Measurements from ENCODE around the gene NPY4R.
"Not testable (repeated sequence)": the region's sequence is repeated elsewhere in the genome, so short reads cannot be mapped to it uniquely, and the experiment has no call there.

Gene NPY4R

DNA sequence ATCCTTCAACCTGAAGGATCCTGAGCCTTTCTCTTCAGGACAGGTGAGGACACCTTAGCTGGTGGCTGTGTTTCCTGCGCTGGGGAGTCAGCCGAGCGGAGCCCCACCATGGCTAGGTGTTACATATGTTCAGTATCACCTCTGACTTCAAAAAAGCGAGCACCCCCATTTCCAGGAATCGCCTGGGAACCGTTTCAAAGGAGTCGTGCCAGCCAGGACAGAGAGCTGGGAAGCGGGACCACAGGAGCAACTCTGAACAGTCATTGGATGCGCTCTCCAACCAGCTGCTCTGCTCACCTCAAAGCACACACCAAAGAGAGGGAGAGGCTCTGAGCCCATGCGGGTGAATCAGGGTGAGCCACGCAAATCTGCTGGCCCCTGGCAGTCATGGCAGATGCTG is 24.5 kb upstream of the NPY4R start:
- not testable (repeated sequence) for H2BK12ac ChIP-seq (ENCODE audit: low read length); H3K23ac ChIP-seq (ENCODE audit: low read length); H3K4me2 ChIP-seq (ENCODE audit: low read length); H3K18ac ChIP-seq (ENCODE audit: low read length); H3K79me1 ChIP-seq (ENCODE audit: low read length); H2BK5ac ChIP-seq (ENCODE audit: low read depth, low read length, poor library complexity); H2BK120ac ChIP-seq (ENCODE audit: insufficient read depth, low read length, poor library complexity); H2AK5ac ChIP-seq (ENCODE audit: low read length); H3K79me2 ChIP-seq (ENCODE audit: control insufficient read depth, insufficient read depth, low read length, poor library complexity); H4K91ac ChIP-seq (ENCODE audit: low read depth, low read length); H4K12ac ChIP-seq (ENCODE audit: low read depth, low read length); H3K4me3 ChIP-seq (ENCODE audit: low read depth, low read length); H3K27ac ChIP-seq (ENCODE audit: low read depth, low read length); H3K14ac ChIP-seq (ENCODE audit: low read length); H3K9me3 ChIP-seq (ENCODE audit: insufficient read depth, low read depth, low read length); H3K9ac ChIP-seq (ENCODE audit: low read length); H3K4ac ChIP-seq (ENCODE audit: low read depth, low read length); H3K27me3 ChIP-seq (ENCODE audit: insufficient read depth, low read length); DNase-seq; H3K36me3 ChIP-seq (ENCODE audit: control insufficient read depth in 1 of 2, insufficient read depth in 2 of 2, low read length in 2 of 2); H3K4me1 ChIP-seq (ENCODE audit: control insufficient read depth in 1 of 2, insufficient read depth in 2 of 2, low read length in 2 of 2); H2AFZ ChIP-seq (ENCODE audit: insufficient read depth, low read length, poor library complexity); H4K8ac ChIP-seq (ENCODE audit: low read depth, low read length)
- WGBS (ENCODE audit: extremely low coverage, insufficient coverage, insufficient read length) = no CpG with 5 or more reads among the region's 11 CpGs

DNA sequence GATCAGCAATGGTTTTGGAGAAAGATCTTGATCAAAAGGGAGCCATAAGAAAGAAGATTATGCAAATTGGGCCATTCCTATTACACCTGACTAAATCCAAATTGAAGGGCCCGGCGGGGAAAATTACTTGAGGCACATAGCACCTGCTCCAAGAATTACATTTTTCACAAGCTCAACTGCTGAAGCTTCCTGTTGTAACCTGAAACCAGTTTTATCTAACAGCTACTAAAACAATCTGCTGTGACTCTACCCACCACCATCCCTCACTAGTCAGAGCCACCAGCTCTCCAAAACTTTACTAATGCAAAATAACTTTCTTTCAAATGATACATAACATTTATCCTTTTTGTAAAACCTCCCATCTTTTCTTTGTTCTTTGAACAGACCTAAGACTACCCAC is 20.7 kb upstream of the NPY4R start:
- H3K9me3 ChIP-seq (ENCODE audit: insufficient read depth, low read depth, low read length); H2AK5ac ChIP-seq (ENCODE audit: low read length); H3K4me3 ChIP-seq (ENCODE audit: low read depth, low read length); H3K4me1 ChIP-seq (ENCODE audit: control insufficient read depth in 1 of 2, insufficient read depth in 2 of 2, low read length in 2 of 2); H4K12ac ChIP-seq (ENCODE audit: low read depth, low read length); H2BK5ac ChIP-seq (ENCODE audit: low read depth, low read length, poor library complexity); H4K91ac ChIP-seq (ENCODE audit: low read depth, low read length); H3K27ac ChIP-seq (ENCODE audit: low read depth, low read length); H4K8ac ChIP-seq (ENCODE audit: low read depth, low read length); H3K79me1 ChIP-seq (ENCODE audit: low read length); H3K36me3 ChIP-seq (ENCODE audit: control insufficient read depth in 1 of 2, insufficient read depth in 2 of 2, low read length in 2 of 2); H3K4me2 ChIP-seq (ENCODE audit: low read length); H3K4ac ChIP-seq (ENCODE audit: low read depth, low read length); H3K79me2 ChIP-seq (ENCODE audit: control insufficient read depth, insufficient read depth, low read length, poor library complexity); DNase-seq; H3K14ac ChIP-seq (ENCODE audit: low read length); H3K27me3 ChIP-seq (ENCODE audit: insufficient read depth, low read length); H3K9ac ChIP-seq (ENCODE audit: low read length); H3K18ac ChIP-seq (ENCODE audit: low read length); H2AFZ ChIP-seq (ENCODE audit: insufficient read depth, low read length, poor library complexity); H2BK12ac ChIP-seq (ENCODE audit: low read length); H3K23ac ChIP-seq (ENCODE audit: low read length); H2BK120ac ChIP-seq (ENCODE audit: insufficient read depth, low read length, poor library complexity): not testable (repeated sequence)
- no CpG with 5 or more reads among the region's 2 CpGs for WGBS (ENCODE audit: extremely low coverage, insufficient coverage, insufficient read length)

DNA sequence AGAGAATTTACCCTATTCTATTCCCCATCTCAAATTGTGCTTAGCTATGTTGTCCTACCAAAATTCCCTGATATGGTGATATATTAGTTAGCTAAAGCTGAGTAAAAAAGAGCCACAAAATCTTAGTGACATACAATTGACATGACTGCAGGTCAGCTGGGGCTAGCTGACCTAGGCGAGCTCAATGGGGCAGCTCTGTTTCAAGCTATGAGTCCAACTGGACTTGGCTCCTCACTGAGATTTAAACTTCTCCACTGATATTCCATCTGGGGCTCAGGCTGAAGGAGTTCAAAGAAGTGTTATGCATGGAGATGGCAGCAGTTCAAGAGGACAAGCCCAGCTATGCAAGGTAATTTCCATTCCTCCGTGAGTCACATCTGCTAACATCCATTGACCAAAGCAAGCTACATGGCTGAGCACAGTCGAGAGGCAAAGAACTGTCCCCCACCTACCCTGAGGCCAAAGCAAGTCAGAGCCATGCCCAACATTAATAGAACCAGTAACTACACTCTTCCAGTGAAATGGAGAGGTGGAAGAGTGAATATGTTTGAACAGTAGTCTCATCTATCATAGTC is 9.1 kb upstream of the NPY4R start:
- H3K4me2 ChIP-seq (ENCODE audit: low read length); H3K9me3 ChIP-seq (ENCODE audit: insufficient read depth, low read depth, low read length); H3K4me3 ChIP-seq (ENCODE audit: low read depth, low read length); H4K12ac ChIP-seq (ENCODE audit: low read depth, low read length); H3K27me3 ChIP-seq (ENCODE audit: insufficient read depth, low read length); H4K8ac ChIP-seq (ENCODE audit: low read depth, low read length); H3K4me1 ChIP-seq (ENCODE audit: control insufficient read depth in 1 of 2, insufficient read depth in 2 of 2, low read length in 2 of 2); H3K4ac ChIP-seq (ENCODE audit: low read depth, low read length); H3K79me1 ChIP-seq (ENCODE audit: low read length); H2BK120ac ChIP-seq (ENCODE audit: insufficient read depth, low read length, poor library complexity); H2BK12ac ChIP-seq (ENCODE audit: low read length); H3K14ac ChIP-seq (ENCODE audit: low read length); H4K91ac ChIP-seq (ENCODE audit: low read depth, low read length); H2BK5ac ChIP-seq (ENCODE audit: low read depth, low read length, poor library complexity); H3K18ac ChIP-seq (ENCODE audit: low read length); H3K27ac ChIP-seq (ENCODE audit: low read depth, low read length); H2AFZ ChIP-seq (ENCODE audit: insufficient read depth, low read length, poor library complexity); H3K79me2 ChIP-seq (ENCODE audit: control insufficient read depth, insufficient read depth, low read length, poor library complexity); H2AK5ac ChIP-seq (ENCODE audit: low read length); H3K36me3 ChIP-seq (ENCODE audit: control insufficient read depth in 1 of 2, insufficient read depth in 2 of 2, low read length in 2 of 2); H3K23ac ChIP-seq (ENCODE audit: low read length); DNase-seq; H3K9ac ChIP-seq (ENCODE audit: low read length): not testable (repeated sequence)
- no CpG with 5 or more reads among the region's 3 CpGs for WGBS (ENCODE audit: extremely low coverage, insufficient coverage, insufficient read length)

DNA sequence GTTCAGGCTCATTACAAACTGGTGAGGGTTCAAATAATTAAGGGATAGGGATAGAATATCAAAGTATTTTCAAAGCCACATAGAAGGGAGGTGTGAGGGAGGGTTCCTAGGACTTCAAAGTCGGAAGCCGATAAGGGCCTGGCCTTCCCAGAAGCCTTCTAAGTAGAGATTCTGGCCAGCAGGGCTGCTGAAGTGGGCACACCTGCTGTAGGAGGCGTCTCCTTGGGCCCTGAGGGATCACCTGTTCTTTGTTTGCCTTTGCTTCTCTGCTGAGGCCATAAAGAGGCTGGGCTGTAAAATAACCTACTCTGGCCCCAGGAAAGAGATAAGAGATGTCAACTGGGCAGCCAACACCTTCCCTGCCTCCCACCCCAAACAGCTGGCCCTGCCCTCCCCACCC is 8.0 kb upstream of the NPY4R start:
- H3K4ac ChIP-seq (ENCODE audit: low read depth, low read length); H3K79me2 ChIP-seq (ENCODE audit: control insufficient read depth, insufficient read depth, low read length, poor library complexity); H4K12ac ChIP-seq (ENCODE audit: low read depth, low read length); H4K8ac ChIP-seq (ENCODE audit: low read depth, low read length); H2AFZ ChIP-seq (ENCODE audit: insufficient read depth, low read length, poor library complexity); H2BK12ac ChIP-seq (ENCODE audit: low read length); H3K14ac ChIP-seq (ENCODE audit: low read length); H3K9ac ChIP-seq (ENCODE audit: low read length); H3K9me3 ChIP-seq (ENCODE audit: insufficient read depth, low read depth, low read length); H3K4me2 ChIP-seq (ENCODE audit: low read length); H3K23ac ChIP-seq (ENCODE audit: low read length); H3K18ac ChIP-seq (ENCODE audit: low read length); H3K27me3 ChIP-seq (ENCODE audit: insufficient read depth, low read length); H3K4me1 ChIP-seq (ENCODE audit: control insufficient read depth in 1 of 2, insufficient read depth in 2 of 2, low read length in 2 of 2); H3K4me3 ChIP-seq (ENCODE audit: low read depth, low read length); H3K79me1 ChIP-seq (ENCODE audit: low read length); H2BK5ac ChIP-seq (ENCODE audit: low read depth, low read length, poor library complexity); H2BK120ac ChIP-seq (ENCODE audit: insufficient read depth, low read length, poor library complexity); H2AK5ac ChIP-seq (ENCODE audit: low read length); H3K36me3 ChIP-seq (ENCODE audit: control insufficient read depth in 1 of 2, insufficient read depth in 2 of 2, low read length in 2 of 2); H3K27ac ChIP-seq (ENCODE audit: low read depth, low read length); DNase-seq; H4K91ac ChIP-seq (ENCODE audit: low read depth, low read length): not testable (repeated sequence)
- no CpG with 5 or more reads among the region's 3 CpGs for WGBS (ENCODE audit: extremely low coverage, insufficient coverage, insufficient read length)

All from trophoblast cell (in vitro differentiated cells and primary cell).